ENCODE results near the gene KCNIP4. TPM values are rescaled to one million over a fixed set of nuclear protein-coding genes. Genes with fewer than 3 reads are reported as not detected.

KCNIP4 gene
- total and polyA plus RNA-seq, 2 donors (not counting 1 experiment from before 2014, with no cell fraction given) = not detected

- H3K9ac ChIP-seq (ENCODE audit: low read length) = no peak overlapping the region
- ChIA-PET POLR2A (no interaction called here), CTCF (no interaction called here)
- TF ChIP-seq EZH2 (IDR thresholded peaks at IDR 0.05; ENCODE audit: borderline replicate concordance, insufficient read depth, low read depth, low read length, poor library complexity, severe bottlenecking) = no peak
- TF ChIP-seq CTCF (IDR thresholded peaks at IDR 0.05) = no peak
- H4K20me1 ChIP-seq (ENCODE audit: control insufficient read depth, insufficient read depth, low read length, poor library complexity, severe bottlenecking) = no peaks in the 10 kb centered on the region
- no peak overlapping the region for H3K27ac ChIP-seq (ENCODE audit: low read length in 2 of 2)
- H3K4me3 Mint-ChIP-seq = no peak overlapping the region
- H3K9me3 Mint-ChIP-seq (ENCODE audit: insufficient read depth) = peaks cover 3% of the 10 kb centered on the region
- H3K4me1 ChIP-seq (ENCODE audit: control insufficient read depth in 2 of 2, insufficient read depth in 2 of 2, low read length in 2 of 2) = no peaks in the 10 kb centered on the region
- intact Hi-C loops (cut with micrococcal nuclease) = no loop called here
- no peak overlapping the region for H3K27ac Mint-ChIP-seq
- no peaks in the 10 kb centered on the region for H3K27me3 Mint-ChIP-seq
- peaks cover 0 to 6% (median 0%) of the 10 kb centered on the region in 3 donors for H3K9me3 ChIP-seq (ENCODE audit: control extremely low read depth in 1 of 3, control insufficient read depth in 2 of 3, insufficient read depth in 1 of 3, low read length in 2 of 3)
- H3K4me3 ChIP-seq (ENCODE audit: control extremely low read depth in 1 of 5, extremely low read depth in 1 of 5, insufficient read depth in 1 of 5, low read depth in 2 of 5, low read length in 4 of 5) = no peak overlapping the region
- H2AFZ ChIP-seq (ENCODE audit: insufficient read depth, low read depth, low read length, poor library complexity, severe bottlenecking) = no peak overlapping the region
- WGBS (ENCODE audit: insufficient coverage) = no CpG with 5 or more reads among the region's 1 CpG
- ATAC-seq (ENCODE audit: low read depth) (no peak), DNase-seq (no peak)
- no peaks in the 10 kb centered on the region for H3K27me3 ChIP-seq (replicated peaks in 1 of 4; ENCODE audit: control extremely low read depth in 1 of 4, control insufficient read depth in 3 of 4, insufficient read depth in 4 of 4, low read length in 3 of 4)
- no peaks in the 10 kb centered on the region for H3K4me1 Mint-ChIP-seq
- no peaks in the 10 kb centered on the region for H3K36me3 ChIP-seq (replicated peaks in 1 of 2; ENCODE audit: control extremely low read depth in 1 of 2, control insufficient read depth in 1 of 2, extremely low read depth in 1 of 2, insufficient read depth in 2 of 2, low read length in 1 of 2)
- H3K4me2 ChIP-seq (replicated peaks; ENCODE audit: low read depth, low read length, poor library complexity, severe bottlenecking) = no peak overlapping the region
- no peaks in the 10 kb centered on the region for H3K79me2 ChIP-seq (ENCODE audit: control insufficient read depth, insufficient read depth, low read length)
Observed at GRCh38 chr4:21901831-21902230, 46.7 kb downstream of the KCNIP4 start.

- ATAC-seq (ENCODE audit: low read depth) (no peak), DNase-seq (no peak)
- H3K4me1 ChIP-seq (ENCODE audit: control insufficient read depth in 2 of 2, insufficient read depth in 2 of 2, low read length in 2 of 2) = no peaks in the 10 kb centered on the region
- intact Hi-C loops (cut with micrococcal nuclease) = no loop called here
- H3K4me3 ChIP-seq (ENCODE audit: control extremely low read depth in 1 of 5, extremely low read depth in 1 of 5, insufficient read depth in 1 of 5, low read depth in 2 of 5, low read length in 4 of 5) = no peak overlapping the region
- Mint-ChIP-seq H3K27me3 (no peaks in the 10 kb centered on the region), H3K27ac (no peak overlapping the region), H3K4me1 (no peaks in the 10 kb centered on the region), H3K9me3 (ENCODE audit: insufficient read depth) (peaks cover 4% of the 10 kb centered on the region), H3K4me3 (no peak overlapping the region)
- H3K9ac ChIP-seq (ENCODE audit: low read length) = no peak overlapping the region
- H4K20me1 ChIP-seq (ENCODE audit: control insufficient read depth, insufficient read depth, low read length, poor library complexity, severe bottlenecking) = no peaks in the 10 kb centered on the region
- no peaks in the 10 kb centered on the region for H3K36me3 ChIP-seq (replicated peaks in 1 of 2; ENCODE audit: control extremely low read depth in 1 of 2, control insufficient read depth in 1 of 2, extremely low read depth in 1 of 2, insufficient read depth in 2 of 2, low read length in 1 of 2)
- TF ChIP-seq EZH2 (IDR thresholded peaks at IDR 0.05; ENCODE audit: borderline replicate concordance, insufficient read depth, low read depth, low read length, poor library complexity, severe bottlenecking) = no peak
- TF ChIP-seq CTCF (IDR thresholded peaks at IDR 0.05) = no peak
- CTCF ChIA-PET = no interaction called here
- no peak overlapping the region for H3K4me2 ChIP-seq (replicated peaks; ENCODE audit: low read depth, low read length, poor library complexity, severe bottlenecking)
- H3K27me3 ChIP-seq (replicated peaks in 1 of 4; ENCODE audit: control extremely low read depth in 1 of 4, control insufficient read depth in 3 of 4, insufficient read depth in 4 of 4, low read length in 3 of 4) = no peaks in the 10 kb centered on the region
- H2AFZ ChIP-seq (ENCODE audit: insufficient read depth, low read depth, low read length, poor library complexity, severe bottlenecking) = no peak overlapping the region
- POLR2A ChIA-PET = no interaction called here
- no peaks in the 10 kb centered on the region for H3K79me2 ChIP-seq (ENCODE audit: control insufficient read depth, insufficient read depth, low read length)
- H3K9me3 ChIP-seq (ENCODE audit: control extremely low read depth in 1 of 3, control insufficient read depth in 2 of 3, insufficient read depth in 1 of 3, low read length in 2 of 3) = peaks cover 0 to 6% (median 0%) of the 10 kb centered on the region in 3 donors
- WGBS (ENCODE audit: insufficient coverage) = no CpG with 5 or more reads among the region's 2 CpGs
- no peak overlapping the region for H3K27ac ChIP-seq (ENCODE audit: low read length in 2 of 2)
Observed at GRCh38 chr4:21901281-21901680, 47.3 kb downstream of the KCNIP4 start.
